Neural cell (in vitro differentiated cells): Measurements from ENCODE around the gene PAIP2. TPM values are rescaled to one million over a fixed set of nuclear protein-coding genes. Genes with fewer than 3 reads are reported as not detected.

Experiments
- H2AFZ ChIP-seq: fragments of 200-600, 300-800 bp; sonication (generic), shearing (Covaris generic); 2 replicates; pipeline ENCODE4 v1.6.0; 2014; ENCODE audit warnings: low read depth, mild to moderate bottlenecking, antibody characterized with exemption, low read length, moderate library complexity
- H3F3A ChIP-seq: fragments of 200-600 bp; shearing (Covaris generic); 2 replicates; pipeline ENCODE4 v1.6.1; 2016; ENCODE audit warnings: mild to moderate bottlenecking, moderate library complexity, mixed read lengths, antibody characterized with exemption, low read length; ENCODE audit not compliant: insufficient read depth, poor library complexity, severe bottlenecking
- H3K27ac ChIP-seq: fragments of 200-600, 300-800 bp; sonication (generic), shearing (Covaris generic); 2 replicates; pipeline ENCODE4 v1.5.1; 2014; ENCODE audit warnings: mild to moderate bottlenecking, low read length, moderate library complexity
- H3K27me3 ChIP-seq: fragments of 300-800, 200-600 bp; sonication (generic), shearing (Covaris generic); 2 replicates; pipeline ENCODE4 v1.6.0; 2014; ENCODE audit warnings: mild to moderate bottlenecking, low read depth, low read length, moderate library complexity; ENCODE audit not compliant: insufficient read depth
- H3K36me3 ChIP-seq: fragments of 300-800, 200-600 bp; sonication (generic), shearing (Covaris generic); 2 replicates; pipeline ENCODE4 v1.5.1; 2014; ENCODE audit warnings: mild to moderate bottlenecking, antibody characterized with exemption, low read length, moderate library complexity; ENCODE audit not compliant: insufficient read depth
- H3K4me2 ChIP-seq: fragments of 300-800, 200-600 bp; sonication (generic), shearing (Covaris generic); 2 replicates; pipeline ENCODE4 v1.6.0; 2014; ENCODE audit warnings: mild to moderate bottlenecking, low read length
- H3K4me3 ChIP-seq: fragments of 300-800, 200-600 bp; sonication (generic), shearing (Covaris generic); 2 replicates; pipeline ENCODE4 v1.5.1; 2014; ENCODE audit warnings: mild to moderate bottlenecking, low read length, moderate library complexity
- H3K79me2 ChIP-seq: fragments of 200-600 bp; shearing (Covaris generic); replicated peaks from 2 replicates; pipeline ENCODE4 v1.6.0; 2014; ENCODE audit warnings: mild to moderate bottlenecking, low read length, moderate library complexity; ENCODE audit not compliant: insufficient read depth
- H3K9ac ChIP-seq: fragments of 300-800, 200-600 bp; sonication (generic), shearing (Covaris generic); 2 replicates; pipeline ENCODE4 v1.6.1; 2016; ENCODE audit warnings: mild to moderate bottlenecking, low read length, mixed read lengths
- H3K9me2 ChIP-seq: fragments of 200-600 bp; shearing (Covaris generic); 2 replicates; pipeline ENCODE4 v1.6.1; 2016; ENCODE audit warnings: mild to moderate bottlenecking, low read length, mixed read lengths; ENCODE audit not compliant: insufficient read depth
- H3K9me3 ChIP-seq: fragments of 200-600, 300-800 bp; sonication (generic), shearing (Covaris generic); 2 replicates; pipeline ENCODE4 v1.6.1; 2016; ENCODE audit warnings: mild to moderate bottlenecking, mixed run types, low read length, moderate library complexity, mixed read lengths
- H4K20me1 ChIP-seq: fragments of 200-600 bp; shearing (Covaris generic); 2 replicates; pipeline ENCODE4 v1.6.1; 2016; ENCODE audit warnings: mild to moderate bottlenecking, mixed run types; ENCODE audit not compliant: insufficient read depth
- EP300 ChIP-seq: fragments of 450-650 bp; conservative IDR thresholded peaks from 2 replicates; pipeline ENCODE4 v1.6.1; 2014; ENCODE audit warnings: antibody characterized with exemption, mild to moderate bottlenecking, moderate library complexity; ENCODE audit not compliant: poor library complexity, severe bottlenecking
- EZH2 ChIP-seq: fragments of 200-600, 300-800 bp; shearing (Covaris generic), sonication (generic); IDR thresholded peaks from 2 replicates; pipeline ENCODE4 v1.6.1; 2014; ENCODE audit warnings: antibody characterized with exemption, low read length, borderline replicate concordance, mild to moderate bottlenecking; ENCODE audit not compliant: insufficient read depth, poor library complexity, severe bottlenecking
- MXI1 ChIP-seq: fragments of 450-650 bp; conservative IDR thresholded peaks from 2 replicates; pipeline ENCODE4 v1.6.1; 2014; ENCODE audit warnings: antibody characterized with exemption, mild to moderate bottlenecking; ENCODE audit not compliant: poor library complexity, severe bottlenecking
- POLR2AphosphoS5 ChIP-seq: IDR thresholded peaks from 2 replicates; pipeline ENCODE4 v1.6.1; 2012
- RAD21 ChIP-seq: fragments of 450-650 bp; conservative IDR thresholded peaks from 2 replicates; pipeline ENCODE4 v1.6.1; 2014; ENCODE audit warnings: antibody characterized with exemption, mild to moderate bottlenecking, moderate library complexity
- SMC3 ChIP-seq: fragments of 450-650 bp; conservative IDR thresholded peaks from 2 replicates; pipeline ENCODE4 v1.6.1; 2014; ENCODE audit warnings: antibody characterized with exemption, mild to moderate bottlenecking, moderate library complexity; ENCODE audit not compliant: poor library complexity
- TAF1 ChIP-seq: IDR thresholded peaks from 2 replicates; pipeline ENCODE4 v1.6.1; 2012; ENCODE audit warnings: low read depth
- polyA plus RNA-seq: library from polyadenylated mRNA; depleted of rRNA; stranded (reverse); fragments of >200 nt; gene quantifications from 2 replicates; pipeline ENCODE4 v1.2.3, GENCODE V29; 2014
- TF ChIP-seq, protein P1 (sequence below): fragments of 450-650 bp; IDR thresholded peaks from 2 replicates; pipeline ENCODE4 v1.5.1; 2014; ENCODE audit warnings: antibody characterized with exemption, mild to moderate bottlenecking, moderate library complexity; ENCODE audit not compliant: poor library complexity, severe bottlenecking
- TF ChIP-seq, protein P2 (sequence below): IDR thresholded peaks from 2 replicates; pipeline ENCODE4 v1.6.1; 2012; ENCODE audit warnings: borderline replicate concordance

The PAIP2 gene
- polyA plus RNA-seq, 1 donor from 2014 or later, result 201 TPM

- TF ChIP-seq, protein P1, sequence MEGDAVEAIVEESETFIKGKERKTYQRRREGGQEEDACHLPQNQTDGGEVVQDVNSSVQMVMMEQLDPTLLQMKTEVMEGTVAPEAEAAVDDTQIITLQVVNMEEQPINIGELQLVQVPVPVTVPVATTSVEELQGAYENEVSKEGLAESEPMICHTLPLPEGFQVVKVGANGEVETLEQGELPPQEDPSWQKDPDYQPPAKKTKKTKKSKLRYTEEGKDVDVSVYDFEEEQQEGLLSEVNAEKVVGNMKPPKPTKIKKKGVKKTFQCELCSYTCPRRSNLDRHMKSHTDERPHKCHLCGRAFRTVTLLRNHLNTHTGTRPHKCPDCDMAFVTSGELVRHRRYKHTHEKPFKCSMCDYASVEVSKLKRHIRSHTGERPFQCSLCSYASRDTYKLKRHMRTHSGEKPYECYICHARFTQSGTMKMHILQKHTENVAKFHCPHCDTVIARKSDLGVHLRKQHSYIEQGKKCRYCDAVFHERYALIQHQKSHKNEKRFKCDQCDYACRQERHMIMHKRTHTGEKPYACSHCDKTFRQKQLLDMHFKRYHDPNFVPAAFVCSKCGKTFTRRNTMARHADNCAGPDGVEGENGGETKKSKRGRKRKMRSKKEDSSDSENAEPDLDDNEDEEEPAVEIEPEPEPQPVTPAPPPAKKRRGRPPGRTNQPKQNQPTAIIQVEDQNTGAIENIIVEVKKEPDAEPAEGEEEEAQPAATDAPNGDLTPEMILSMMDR, result no peak
- no peak for TF ChIP-seq POLR2AphosphoS5
- H3K36me3 ChIP-seq, result no peaks in the 10 kb centered on the region
- no peak overlapping the region for H3K4me2 ChIP-seq
- no peaks in the 10 kb centered on the region for H4K20me1 ChIP-seq
- H2AFZ ChIP-seq, result no peak overlapping the region
- no peak overlapping the region for H3K27ac ChIP-seq
- peaks cover 44% of the 10 kb centered on the region for H3K27me3 ChIP-seq
- no peaks in the 10 kb centered on the region for H3K79me2 ChIP-seq
- no peaks in the 10 kb centered on the region for H3F3A ChIP-seq
- H3K9me3 ChIP-seq, result no peaks in the 10 kb centered on the region
- H3K9me2 ChIP-seq, result no peaks in the 10 kb centered on the region
- H3K4me3 ChIP-seq, result no peak overlapping the region
- H3K9ac ChIP-seq, result no peak overlapping the region
Observed at GRCh38 chr5:139396691-139397090, 55.0 kb downstream of the PAIP2 start.

DNA sequence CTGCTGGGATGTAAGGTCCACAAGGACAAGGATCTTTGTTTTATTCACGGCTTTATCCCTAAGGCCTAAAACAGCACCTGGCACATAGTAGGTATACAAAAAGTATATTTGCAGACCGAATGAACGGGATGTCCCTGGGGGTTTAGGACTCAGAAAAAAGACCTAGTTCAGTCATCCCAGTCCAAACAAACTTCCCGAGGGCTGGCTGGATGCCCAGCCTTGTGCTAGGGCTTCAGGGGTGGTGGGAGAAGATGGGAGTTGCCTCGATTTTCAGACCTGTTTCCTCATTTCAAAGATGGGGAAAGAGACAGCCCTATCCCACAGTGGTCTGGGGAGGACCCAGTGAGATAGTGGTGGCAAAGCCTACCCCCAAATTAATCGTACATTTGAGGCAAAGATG is 56.3 kb downstream of the PAIP2 start:
- Histone ChIP-seq H3K4me2 (no peak overlapping the region), H3K27me3 (peaks cover 32% of the 10 kb centered on the region), H3F3A (no peaks in the 10 kb centered on the region), H3K9me2 (no peaks in the 10 kb centered on the region), H3K27ac (no peak overlapping the region), H3K4me3 (no peak overlapping the region), H3K36me3 (no peaks in the 10 kb centered on the region), H2AFZ (no peak overlapping the region), H3K9ac (no peak overlapping the region), H3K79me2 (no peaks in the 10 kb centered on the region), H3K9me3 (no peaks in the 10 kb centered on the region), H4K20me1 (no peaks in the 10 kb centered on the region)
- TF ChIP-seq POLR2AphosphoS5 (no peak), EP300 (no peak), SMC3 (no peak), RAD21 (no peak), MXI1 (no peak), TAF1 (no peak), EZH2 (no peak)
- TF ChIP-seq, protein P2, sequence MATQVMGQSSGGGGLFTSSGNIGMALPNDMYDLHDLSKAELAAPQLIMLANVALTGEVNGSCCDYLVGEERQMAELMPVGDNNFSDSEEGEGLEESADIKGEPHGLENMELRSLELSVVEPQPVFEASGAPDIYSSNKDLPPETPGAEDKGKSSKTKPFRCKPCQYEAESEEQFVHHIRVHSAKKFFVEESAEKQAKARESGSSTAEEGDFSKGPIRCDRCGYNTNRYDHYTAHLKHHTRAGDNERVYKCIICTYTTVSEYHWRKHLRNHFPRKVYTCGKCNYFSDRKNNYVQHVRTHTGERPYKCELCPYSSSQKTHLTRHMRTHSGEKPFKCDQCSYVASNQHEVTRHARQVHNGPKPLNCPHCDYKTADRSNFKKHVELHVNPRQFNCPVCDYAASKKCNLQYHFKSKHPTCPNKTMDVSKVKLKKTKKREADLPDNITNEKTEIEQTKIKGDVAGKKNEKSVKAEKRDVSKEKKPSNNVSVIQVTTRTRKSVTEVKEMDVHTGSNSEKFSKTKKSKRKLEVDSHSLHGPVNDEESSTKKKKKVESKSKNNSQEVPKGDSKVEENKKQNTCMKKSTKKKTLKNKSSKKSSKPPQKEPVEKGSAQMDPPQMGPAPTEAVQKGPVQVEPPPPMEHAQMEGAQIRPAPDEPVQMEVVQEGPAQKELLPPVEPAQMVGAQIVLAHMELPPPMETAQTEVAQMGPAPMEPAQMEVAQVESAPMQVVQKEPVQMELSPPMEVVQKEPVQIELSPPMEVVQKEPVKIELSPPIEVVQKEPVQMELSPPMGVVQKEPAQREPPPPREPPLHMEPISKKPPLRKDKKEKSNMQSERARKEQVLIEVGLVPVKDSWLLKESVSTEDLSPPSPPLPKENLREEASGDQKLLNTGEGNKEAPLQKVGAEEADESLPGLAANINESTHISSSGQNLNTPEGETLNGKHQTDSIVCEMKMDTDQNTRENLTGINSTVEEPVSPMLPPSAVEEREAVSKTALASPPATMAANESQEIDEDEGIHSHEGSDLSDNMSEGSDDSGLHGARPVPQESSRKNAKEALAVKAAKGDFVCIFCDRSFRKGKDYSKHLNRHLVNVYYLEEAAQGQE, result no peak
- TF ChIP-seq, protein P1, result no peak
